Esophagus squamous epithelium (tissue), 4 donors: ENCODE data around the gene CROCC.
"Not testable (repeated sequence)": the region's sequence is repeated elsewhere in the genome, so short reads cannot be mapped to it uniquely, and the experiment has no call there.

Experiments used
- CTCF ChIP-seq, 6 experiments: fragments of 450-650 bp in 4 of 6; fragments of 200-600 bp in 2 of 6; sonication (generic) in 2 of 6; IDR thresholded peaks; one replicate each; pipeline ENCODE4 v1.5.1; 2016 to 2019; ENCODE audit warnings: antibody characterized with exemption in 6 of 6, mild to moderate bottlenecking in 4 of 6, moderate library complexity in 4 of 6
- POLR2A ChIP-seq, 4 donors: fragments of 450-650 bp; IDR thresholded peaks; one replicate each; pipeline ENCODE4 v1.6.1; 2017; ENCODE audit warnings: antibody characterized with exemption in 4 of 4, mild to moderate bottlenecking in 4 of 4, moderate library complexity in 3 of 4

- not testable (repeated sequence) for TF ChIP-seq CTCF, POLR2A (IDR thresholded peaks at IDR 0.05)
Observed at GRCh38 chr1:16897653-16898052, 24.1 kb upstream of the CROCC start.
